HG03159 (cell line): ENCODE results near the gene SYNDIG1.

ENCODE experiments used
- ATAC-seq: cut with Tn5 transposase; IDR thresholded peaks from one replicate; pipeline ENCODE4 v1.9.1; 2021; ENCODE audit warnings: mild to moderate bottlenecking, moderate library complexity; ENCODE audit not compliant: unreplicated experiment

The SYNDIG1 gene

DNA sequence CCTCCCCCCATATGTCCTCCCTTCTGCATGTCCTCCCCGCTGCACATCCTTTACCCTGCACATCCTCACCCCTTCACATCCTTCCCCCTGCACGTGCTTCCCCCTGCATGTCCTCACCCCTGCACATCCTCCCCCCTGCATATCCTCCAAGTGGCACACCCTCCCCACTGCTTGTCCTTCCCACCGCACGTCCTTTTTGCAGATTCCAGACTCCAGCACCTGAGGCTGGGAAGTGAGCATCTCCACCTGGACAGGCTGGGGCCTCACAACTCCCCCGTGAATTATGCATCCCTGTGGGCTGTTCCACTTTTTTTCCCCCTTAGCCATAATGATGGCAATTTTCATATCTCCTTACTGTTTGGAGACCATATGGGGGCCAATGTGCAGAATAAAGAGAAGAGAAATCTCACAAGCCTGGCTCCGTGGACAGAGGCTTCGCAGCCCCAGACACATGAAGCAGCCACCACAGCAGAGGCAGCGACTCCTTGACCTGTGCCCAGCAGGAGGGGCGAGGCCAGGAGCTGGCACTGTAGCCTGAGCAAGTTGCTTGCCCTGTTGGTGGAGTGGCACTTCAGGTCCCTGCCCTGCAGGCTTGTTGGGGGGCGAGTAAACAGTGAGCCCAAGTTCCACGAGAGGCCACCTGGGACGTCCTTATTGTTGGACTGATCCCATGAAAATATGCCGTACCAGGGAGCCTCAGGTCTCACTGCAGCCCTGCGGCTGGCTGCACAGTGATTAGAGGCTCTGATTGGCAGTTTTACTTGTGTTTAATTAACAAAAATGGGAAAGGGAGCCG is 113.1 kb downstream of the SYNDIG1 start:
- no peak for ATAC-seq

DNA sequence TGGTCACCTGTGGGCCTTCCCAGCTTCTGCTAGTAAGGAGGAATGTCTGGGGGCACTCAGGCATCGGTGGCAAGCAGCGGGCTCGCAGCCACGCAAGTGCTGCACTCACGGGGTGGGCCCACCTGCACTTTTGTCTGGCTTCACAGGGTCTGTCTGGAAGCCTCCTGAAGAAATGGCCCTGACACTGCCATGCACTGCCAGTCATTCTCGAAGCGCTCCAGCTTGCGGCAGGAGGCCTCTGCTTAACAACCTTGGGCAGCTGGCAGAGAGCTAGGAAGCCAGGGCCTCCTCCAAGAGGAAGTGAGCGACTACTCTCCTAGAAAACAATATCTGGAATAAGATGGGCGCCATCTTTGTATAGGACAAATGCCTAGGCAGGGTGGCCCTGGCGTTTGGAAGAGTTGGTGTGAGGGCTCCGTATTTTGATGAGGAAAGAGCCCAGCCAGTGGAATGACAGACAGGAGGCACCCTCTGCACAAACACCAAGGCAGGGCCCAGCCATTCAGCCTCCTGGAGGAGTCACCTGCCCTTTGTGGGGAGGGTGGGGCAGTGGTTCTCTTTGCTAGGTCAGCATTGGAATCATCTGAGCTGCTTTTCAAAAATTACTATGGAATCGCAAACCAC is 113.9 kb downstream of the SYNDIG1 start:
- no peak for ATAC-seq

DNA sequence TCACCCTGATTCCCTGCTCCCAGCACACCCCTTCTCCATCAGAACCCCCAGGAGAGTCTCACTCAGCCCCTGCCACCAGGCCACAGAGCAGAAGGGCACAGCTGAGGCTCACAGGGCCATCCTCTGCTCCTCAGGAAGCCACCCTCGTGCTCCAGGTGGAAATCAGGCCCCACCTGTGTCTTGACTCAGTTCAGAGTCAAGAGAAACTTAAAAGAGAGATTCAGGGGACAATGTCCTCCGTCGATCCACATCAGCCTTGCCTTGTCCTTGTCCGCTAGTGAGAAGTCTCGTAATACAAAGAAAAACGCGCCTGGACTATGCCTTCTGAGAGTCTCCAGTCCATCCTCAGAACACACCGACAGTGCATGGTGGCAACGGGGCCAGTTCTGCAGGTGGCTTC is 114.6 kb downstream of the SYNDIG1 start:
- ATAC-seq: no peak

DNA sequence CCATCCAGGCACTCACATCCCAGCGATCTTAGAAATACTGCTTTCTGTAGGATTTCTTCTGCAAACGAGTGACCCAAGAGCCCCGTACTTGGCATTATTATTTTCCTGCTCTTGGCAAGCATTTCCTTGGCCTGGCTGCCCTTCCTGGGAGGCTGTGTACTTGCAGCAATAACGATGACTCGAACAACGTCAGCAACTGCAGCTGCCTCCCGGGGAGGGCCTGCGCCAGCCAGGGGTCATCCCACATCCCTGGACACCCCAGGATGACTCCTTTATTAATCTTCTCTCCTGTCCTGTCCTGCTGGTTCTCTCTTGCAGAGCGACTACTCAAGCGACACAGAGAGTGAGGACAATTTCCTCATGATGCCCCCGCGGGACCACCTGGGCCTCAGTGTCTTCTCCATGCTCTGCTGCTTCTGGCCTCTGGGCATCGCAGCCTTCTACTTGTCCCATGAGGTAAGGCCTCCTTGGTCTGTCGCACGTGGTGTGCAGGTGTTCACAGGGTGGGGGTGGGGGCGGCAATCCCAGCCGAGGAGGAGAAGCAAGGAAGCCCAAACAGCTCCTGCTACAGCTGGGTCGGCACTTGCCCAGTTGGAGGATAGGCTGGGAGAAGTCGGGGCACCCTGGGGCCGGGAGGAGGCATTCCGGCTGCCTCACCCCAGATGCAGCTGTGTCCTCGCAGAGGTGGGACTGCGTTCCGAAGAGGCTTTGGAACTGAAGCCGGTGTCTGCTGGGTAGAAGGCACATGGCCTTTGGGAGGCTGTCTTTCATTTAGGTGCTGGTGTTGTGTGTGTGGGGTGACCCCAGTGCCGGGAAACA is 115.3 kb downstream of the SYNDIG1 start:
- ATAC-seq: no peak

DNA sequence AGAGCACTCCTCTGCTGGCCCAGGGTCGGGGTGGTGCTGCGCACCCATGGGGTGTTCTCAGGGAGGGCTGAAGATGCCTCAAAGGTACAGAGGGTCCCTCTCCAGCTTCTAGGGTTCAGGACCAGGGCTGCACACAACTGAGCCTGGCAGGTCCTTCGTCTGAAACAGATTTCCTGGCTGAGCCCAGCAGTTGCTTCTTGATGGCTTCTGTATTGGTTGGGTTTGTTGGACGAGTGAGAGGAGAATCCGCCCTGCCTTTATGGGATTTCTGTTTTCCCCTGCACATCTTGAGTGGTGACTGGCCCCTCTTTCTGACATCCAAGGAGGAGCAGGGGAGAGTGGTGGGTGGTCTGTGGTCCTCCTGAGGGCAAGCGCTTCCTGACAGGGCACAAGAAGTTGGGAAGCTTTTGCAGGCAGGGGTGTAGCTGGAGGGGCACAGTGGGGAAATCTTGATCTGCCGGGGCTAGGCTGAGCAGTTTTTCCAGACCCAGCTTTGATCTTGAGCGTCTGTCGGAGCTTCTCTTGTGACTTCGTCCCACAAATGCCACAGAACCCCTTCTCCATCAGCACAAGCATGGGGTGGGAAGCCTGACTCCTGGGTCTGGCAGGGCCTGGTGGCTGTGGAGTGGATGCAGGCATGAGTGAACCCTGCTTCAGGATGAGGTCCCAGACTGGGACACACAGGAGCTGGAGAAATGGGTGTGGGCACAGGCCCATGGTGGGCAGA is 116.5 kb downstream of the SYNDIG1 start:
- ATAC-seq: no peak

DNA sequence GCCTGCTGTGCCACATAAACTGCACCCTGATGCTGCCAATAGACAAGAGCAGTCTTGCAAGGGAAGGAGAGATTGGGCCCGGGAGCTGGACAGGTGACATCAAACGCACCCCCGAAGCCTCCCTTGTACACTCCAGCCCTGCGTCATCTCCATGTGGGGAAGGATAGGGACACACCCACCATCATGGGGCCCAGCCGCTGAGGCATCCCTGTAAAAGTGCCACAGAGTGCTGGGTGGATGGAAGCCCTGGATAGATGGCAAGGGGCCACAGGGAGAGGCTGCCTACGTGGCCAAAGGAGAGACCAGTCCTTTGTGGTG is 117.1 kb downstream of the SYNDIG1 start:
- no peak for ATAC-seq

DNA sequence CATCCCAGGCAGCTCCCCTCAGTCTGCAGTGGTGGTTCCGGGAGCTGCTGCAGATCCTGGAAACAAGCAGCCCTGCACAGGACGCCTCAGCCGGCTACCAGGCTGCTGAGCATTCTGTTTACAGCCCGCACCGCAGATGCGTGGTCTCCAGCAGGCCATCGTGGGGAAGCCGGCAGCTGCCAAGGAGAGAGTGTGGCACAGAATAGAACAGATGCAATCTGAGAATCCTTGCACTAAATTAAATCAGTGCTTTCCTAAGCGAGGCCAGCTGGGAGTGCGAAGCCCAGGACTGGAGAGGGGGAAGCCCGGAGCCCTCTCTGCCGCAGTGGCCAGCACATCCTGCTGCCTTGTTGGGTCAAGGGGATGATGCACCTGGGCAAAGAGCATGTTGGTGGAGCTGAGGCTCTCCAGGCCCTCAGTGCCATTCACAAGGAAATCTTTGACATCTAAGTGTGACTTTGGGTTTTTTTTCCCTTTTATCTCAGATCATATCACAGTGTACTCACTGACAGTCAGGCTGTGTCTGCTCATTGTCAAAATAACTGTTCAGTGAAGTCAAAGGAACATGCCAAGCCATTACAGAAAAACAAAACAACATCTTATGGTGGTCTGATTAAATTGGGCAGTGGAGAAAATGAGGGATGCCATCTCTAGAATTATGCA is 118.1 kb downstream of the SYNDIG1 start:
- ATAC-seq: no peak

DNA sequence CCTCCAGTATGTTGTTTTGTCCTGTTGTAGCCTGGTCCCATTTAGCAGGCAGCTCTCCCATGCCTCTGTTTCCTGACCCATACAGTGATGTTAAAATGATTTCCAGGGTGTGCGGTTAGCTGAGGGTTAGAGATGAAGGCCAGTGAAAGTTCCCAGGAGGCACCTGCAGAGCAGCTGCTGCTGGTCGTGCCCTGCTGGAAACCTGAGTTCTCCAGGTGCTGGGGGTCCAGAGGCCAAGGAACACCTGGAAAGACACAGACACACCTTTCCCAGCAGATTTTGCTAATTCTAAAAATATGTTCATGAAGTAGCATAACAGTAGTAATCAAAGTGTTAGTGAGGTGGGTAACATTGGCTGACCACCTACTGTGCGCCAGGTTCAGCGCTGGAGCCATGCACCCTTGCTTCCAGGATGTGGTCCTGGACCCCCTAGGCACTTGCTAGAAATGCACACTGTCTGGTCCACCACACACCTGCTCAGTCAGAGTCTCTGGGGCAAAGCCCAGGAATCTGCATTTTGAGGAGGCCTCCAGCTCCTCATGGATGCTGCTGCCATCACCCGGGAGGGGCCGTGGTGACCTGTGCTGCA is 118.7 kb downstream of the SYNDIG1 start:
- no peak for ATAC-seq

DNA sequence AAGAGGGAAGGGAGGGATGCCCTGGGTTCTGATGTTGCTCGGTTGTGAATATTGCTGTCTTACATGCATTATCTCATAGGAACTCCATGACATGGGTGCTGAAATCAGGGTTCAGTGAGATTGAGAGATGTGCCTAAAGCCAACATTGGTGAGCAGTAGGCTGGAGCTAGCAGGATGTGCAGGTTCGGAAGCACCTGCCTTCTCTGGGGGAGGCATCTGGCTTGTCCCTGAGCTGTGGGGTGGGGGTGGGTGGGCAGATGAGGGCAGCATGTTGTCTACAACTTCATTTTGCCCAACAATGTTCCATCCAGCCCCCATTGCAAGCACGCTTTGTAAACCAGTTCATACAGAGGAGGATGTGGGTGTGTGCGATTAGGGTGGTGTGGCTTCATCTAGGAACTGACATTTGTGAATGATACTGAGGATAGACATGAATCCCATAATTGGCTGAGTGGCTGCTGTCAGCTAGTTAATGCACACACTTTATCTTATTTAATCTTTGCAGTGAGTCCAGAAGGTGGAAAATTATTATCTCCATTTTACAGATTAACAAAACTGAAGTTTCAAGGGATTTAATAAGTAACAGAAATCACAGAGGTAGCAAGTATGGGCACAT is 119.4 kb downstream of the SYNDIG1 start:
- ATAC-seq: no peak

DNA sequence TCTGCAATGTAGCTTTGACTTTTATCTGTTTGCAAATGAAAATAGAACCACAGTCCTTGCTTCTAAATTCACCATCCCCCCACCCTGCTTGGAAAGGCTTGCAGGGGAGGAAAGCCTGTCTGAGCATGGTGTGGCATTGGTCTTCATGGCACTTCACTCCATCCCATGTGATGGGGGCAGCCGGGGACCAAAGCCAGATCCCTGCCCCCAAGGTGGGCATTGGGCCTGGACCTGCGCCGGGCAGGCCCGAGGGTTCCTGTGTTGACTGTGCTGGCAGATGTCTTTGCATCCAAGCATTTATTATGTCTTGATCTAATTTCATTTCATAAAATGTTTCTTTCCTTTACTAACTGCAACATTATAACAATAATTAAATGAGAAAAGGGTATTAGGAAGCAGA is 120.0 kb downstream of the SYNDIG1 start:
- no peak for ATAC-seq

DNA sequence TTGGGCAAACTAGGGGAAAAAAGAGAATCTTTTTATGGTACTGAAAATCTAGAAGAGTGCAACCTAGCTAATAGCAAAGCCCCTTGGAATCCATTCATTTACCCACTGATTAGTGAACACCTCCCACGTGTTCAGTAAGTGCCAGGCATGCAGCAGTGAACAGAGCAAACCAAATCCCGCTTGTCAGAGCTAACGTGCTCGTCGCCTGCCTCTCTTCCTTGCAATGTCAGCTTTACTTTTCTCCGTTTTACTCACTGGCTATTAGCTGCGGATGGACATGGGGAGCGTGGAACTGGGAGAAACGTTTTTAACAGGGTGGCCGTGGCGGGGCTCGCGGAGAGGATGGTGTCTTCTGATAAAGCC is 120.4 kb downstream of the SYNDIG1 start:
- ATAC-seq: no peak

DNA sequence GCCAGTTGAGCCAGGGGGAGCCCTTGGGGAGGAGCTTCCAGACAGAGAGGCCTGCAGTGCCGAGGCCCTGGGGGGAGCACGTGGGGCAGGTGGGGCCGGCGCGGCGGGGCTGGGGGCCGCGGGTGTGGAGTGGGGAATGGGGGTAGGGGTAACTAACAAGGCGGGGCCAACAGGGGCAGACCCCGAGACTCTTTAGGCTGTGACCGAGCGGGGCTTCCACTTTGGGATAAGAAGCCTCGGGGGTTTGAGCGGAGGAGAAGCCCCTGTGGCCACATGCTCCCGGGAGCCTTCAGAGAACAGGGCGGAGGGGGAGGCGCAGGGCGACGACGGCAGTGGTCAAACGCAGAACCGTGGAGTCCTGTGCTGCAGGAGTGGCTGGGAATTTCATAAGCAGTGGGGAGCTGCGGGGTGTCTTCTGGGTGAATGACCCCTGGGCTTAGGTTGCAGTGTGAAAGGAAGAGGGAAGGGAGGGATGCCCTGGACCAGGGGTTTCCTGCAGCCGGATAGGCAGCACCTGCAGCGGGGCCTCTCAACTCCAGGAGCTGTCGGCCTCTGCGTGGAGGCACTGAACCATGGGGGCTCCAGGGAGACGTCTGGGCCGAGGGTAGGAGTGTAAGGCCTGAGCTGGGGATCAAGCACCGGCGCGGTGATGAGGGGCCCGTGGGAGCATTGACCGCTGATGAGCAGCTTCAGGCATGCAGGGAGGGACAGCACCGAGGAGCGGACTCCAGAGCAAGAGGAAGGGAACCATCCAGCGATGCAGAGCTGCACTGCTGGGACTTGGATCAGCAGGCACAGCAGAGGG is 121.0 kb downstream of the SYNDIG1 start:
- no peak for ATAC-seq

DNA sequence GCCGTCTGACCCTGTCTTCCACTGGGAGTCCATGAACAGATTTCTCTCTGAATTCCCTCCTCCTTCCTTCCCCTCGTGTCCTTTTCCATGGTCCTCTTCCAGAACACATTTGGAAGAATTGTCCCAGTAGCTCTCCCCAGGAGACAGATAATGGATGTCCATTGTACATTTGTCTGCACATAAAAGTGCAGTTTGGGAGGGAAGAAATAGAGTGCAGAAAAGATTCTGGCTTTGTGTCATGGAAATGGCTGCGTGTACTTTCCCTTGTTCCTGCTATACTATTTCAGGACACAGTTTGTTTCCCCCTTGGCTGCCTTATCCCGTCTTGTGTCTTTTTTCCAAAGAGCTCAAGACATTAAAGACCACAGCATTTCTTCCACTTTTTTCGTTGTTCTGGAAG is 127.6 kb downstream of the SYNDIG1 start:
- no peak for ATAC-seq

DNA sequence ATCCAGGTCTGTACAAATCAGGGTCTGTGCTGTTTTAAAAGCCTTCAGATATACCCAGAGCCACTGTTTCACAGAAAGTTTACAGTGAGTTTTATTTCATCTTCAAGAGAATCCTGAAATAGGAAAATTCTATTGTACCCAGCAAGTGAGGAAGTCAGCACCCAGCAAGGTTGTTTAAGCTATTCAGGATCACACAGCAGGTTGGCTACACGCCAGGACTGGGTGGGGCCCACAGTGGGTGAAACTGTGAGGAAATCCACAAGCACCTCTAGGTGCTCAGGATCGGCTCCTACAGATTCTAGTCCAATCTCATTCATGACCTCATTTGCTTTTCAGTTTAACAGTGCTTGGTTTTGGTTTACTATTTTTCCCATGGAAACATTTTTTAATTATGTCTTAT is 128.9 kb downstream of the SYNDIG1 start:
- ATAC-seq: no peak

DNA sequence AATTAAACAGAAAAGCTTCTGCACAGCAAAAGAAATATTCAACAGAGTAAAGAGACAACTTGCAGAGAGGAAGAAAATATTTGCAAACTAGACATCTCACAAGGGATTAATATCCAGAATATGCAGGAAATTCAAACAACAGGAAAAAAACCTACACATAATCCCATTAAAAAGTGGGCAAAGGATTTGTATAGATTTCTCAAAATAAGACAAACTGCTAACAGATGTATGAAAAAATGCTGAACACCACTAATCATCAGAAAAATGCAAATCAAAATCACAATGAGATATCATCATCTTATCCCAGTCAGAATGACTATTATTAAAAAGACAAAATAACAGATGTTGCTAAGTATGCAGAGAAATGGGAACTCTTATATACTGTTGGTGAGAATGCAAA is 129.6 kb downstream of the SYNDIG1 start:
- no peak for ATAC-seq

DNA sequence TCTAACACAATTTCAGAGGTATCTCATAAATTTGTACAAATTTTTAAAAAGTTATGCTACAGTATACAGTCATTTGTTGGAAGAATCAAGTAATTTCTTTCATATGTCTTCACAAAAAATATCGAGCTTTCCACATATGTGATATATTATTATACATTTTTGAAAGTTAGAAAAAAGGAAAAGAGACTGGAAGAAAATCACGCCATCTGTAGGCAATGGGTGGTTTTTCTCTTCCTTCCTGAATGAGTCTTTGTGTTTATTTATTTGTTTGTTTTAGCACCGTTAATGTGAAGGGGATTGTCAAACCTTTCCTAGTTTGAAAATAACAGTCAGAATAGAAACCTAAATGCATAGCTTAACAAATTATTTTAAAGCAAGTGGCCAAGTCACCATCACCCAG is 130.6 kb downstream of the SYNDIG1 start:
- ATAC-seq: no peak

DNA sequence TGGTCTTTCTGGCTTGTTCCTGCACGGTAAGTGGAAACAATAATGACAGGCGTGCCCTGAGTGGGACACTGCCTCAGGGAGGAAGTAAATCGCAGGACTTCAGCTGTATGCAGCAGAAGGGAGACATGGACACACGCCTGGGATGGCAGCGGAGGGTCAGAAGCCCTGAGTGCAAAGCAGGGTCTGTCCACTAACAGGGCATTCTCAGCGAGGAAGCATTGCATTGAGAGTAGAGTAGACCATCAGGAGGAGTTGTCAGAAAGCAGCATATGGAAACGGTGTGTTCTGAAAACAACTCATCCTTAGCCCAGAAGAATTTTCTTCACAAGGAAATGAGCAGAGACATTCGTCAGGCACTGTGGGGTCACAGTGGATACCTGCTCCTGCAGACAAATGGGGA is 134.0 kb downstream of the SYNDIG1 start:
- ATAC-seq: no peak

DNA sequence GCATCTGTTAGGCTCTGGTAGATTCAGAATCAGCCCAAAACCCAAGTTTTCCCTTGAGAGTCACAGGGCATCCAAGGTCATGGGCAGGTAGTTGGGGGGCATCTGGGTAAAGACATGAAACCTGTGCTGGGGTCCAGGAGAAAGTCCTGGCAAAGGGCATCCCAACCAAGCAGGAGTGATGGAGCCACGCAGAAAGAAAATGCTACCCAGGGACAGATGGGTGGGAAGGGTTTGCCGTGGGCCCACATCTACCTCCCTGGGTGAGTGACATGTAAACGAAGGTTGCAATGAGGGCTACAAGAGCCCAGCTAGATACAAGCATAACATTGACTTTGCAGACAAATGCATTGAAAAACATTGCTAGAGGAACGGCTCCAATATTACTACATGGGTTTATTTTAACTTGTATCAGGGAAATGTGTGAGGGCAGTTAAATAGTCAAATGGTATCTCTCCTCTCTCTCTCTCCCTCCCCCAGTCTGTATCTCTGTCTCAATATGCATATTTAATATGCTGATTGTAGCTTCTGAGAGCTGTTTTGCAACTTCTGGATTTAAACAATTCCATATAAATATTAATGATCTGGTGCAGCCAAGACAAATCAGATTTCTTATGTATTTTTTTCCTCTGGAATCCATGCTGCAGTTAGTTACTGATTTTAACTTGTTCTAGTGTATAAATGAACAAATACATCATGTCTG is 135.7 kb downstream of the SYNDIG1 start:
- no peak for ATAC-seq
